ENCODE measurements around the gene EMC7. TPM values are rescaled to one million over a fixed set of nuclear protein-coding genes. Genes with fewer than 3 reads are reported as not detected.

The EMC7 gene
- total RNA-seq, 1 experiment from 2014 or later: 79.6 TPM

DNA sequence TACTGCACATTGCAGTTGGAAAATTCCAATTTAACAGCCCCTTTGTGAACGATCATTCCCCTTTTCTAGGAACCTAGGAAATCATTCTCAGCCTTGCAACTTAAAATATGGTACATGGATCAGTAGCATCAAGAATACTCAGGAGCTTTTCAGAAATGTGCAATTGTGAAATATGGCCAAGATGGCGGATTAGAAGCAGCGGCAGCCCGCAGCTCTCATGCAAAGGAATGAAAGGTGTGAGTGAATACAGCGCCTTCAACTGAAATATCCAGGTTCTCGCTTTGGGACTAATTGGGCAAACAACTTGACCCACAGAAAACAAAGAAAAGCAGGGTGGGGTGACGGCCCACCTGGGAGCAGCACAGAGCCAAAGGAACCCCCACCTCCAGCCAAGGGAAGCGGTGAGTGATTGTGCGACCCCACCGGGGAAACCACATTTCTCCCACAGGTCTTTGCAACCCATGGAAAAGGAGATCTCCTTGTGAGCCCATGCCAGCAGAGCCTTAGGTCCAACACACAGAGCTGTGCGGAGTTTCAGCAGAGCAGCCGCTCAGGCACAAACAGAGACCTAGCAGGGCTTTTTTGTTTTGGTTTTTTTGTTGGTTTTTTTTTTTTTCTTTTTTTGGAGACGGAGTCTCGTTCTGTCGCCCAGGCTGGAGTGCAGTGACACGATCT lies 55.1 kb downstream of the EMC7 start:
- ChIA-PET POLR2A (no interaction called here), CTCF (no interaction called here)
- H3K4me1 ChIP-seq (ENCODE audit: control insufficient read depth, insufficient read depth, low read length): no peaks in the 10 kb centered on the region
- no TSS peak for BruUV-seq (replicated peaks)
- no peak overlapping the region for H3K4me3 ChIP-seq (ENCODE audit: low read depth in 2 of 2, low read length in 2 of 2)
- no peaks in the 10 kb centered on the region for H3K36me3 ChIP-seq (ENCODE audit: control insufficient read depth, insufficient read depth, low read length)
- TF ChIP-seq POLR2AphosphoS5 (IDR thresholded peaks at IDR 0.05; ENCODE audit: low read depth, low read length) (no peak), SIN3A (IDR thresholded peaks at IDR 0.05; ENCODE audit: borderline replicate concordance, insufficient read depth, low read depth, low read length) (no peak), TCF7L2 (IDR thresholded peaks at IDR 0.05; ENCODE audit: low read depth, low read length) (no peak)
- TF ChIP-seq, protein P1, sequence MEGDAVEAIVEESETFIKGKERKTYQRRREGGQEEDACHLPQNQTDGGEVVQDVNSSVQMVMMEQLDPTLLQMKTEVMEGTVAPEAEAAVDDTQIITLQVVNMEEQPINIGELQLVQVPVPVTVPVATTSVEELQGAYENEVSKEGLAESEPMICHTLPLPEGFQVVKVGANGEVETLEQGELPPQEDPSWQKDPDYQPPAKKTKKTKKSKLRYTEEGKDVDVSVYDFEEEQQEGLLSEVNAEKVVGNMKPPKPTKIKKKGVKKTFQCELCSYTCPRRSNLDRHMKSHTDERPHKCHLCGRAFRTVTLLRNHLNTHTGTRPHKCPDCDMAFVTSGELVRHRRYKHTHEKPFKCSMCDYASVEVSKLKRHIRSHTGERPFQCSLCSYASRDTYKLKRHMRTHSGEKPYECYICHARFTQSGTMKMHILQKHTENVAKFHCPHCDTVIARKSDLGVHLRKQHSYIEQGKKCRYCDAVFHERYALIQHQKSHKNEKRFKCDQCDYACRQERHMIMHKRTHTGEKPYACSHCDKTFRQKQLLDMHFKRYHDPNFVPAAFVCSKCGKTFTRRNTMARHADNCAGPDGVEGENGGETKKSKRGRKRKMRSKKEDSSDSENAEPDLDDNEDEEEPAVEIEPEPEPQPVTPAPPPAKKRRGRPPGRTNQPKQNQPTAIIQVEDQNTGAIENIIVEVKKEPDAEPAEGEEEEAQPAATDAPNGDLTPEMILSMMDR (IDR thresholded peaks at IDR 0.05): no peak
- TF ChIP-seq, protein P2, sequence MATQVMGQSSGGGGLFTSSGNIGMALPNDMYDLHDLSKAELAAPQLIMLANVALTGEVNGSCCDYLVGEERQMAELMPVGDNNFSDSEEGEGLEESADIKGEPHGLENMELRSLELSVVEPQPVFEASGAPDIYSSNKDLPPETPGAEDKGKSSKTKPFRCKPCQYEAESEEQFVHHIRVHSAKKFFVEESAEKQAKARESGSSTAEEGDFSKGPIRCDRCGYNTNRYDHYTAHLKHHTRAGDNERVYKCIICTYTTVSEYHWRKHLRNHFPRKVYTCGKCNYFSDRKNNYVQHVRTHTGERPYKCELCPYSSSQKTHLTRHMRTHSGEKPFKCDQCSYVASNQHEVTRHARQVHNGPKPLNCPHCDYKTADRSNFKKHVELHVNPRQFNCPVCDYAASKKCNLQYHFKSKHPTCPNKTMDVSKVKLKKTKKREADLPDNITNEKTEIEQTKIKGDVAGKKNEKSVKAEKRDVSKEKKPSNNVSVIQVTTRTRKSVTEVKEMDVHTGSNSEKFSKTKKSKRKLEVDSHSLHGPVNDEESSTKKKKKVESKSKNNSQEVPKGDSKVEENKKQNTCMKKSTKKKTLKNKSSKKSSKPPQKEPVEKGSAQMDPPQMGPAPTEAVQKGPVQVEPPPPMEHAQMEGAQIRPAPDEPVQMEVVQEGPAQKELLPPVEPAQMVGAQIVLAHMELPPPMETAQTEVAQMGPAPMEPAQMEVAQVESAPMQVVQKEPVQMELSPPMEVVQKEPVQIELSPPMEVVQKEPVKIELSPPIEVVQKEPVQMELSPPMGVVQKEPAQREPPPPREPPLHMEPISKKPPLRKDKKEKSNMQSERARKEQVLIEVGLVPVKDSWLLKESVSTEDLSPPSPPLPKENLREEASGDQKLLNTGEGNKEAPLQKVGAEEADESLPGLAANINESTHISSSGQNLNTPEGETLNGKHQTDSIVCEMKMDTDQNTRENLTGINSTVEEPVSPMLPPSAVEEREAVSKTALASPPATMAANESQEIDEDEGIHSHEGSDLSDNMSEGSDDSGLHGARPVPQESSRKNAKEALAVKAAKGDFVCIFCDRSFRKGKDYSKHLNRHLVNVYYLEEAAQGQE (IDR thresholded peaks at IDR 0.05; ENCODE audit: insufficient read depth in 1 of 2, low read depth in 2 of 2, low read length in 1 of 2): no peak
- H3K27ac ChIP-seq (ENCODE audit: low read length): no peak overlapping the region
- intact Hi-C loops (cut with micrococcal nuclease; ENCODE audit: unreplicated experiment): no loop called here
- ATAC-seq: no peak
- no peaks in the 10 kb centered on the region for H3K27me3 ChIP-seq (ENCODE audit: control insufficient read depth, insufficient read depth, low read length)
- H3K9me3 ChIP-seq (ENCODE audit: control insufficient read depth, insufficient read depth, low read depth, low read length): no peaks in the 10 kb centered on the region
- in situ Hi-C loops (cut with HindIII; ENCODE audit: low pct_unique_long_range_greater_than_20kb, low sequenced_read_pairs): no loop called here
- no peak for DNase-seq (ENCODE audit: low read depth, low spot score)

DNA sequence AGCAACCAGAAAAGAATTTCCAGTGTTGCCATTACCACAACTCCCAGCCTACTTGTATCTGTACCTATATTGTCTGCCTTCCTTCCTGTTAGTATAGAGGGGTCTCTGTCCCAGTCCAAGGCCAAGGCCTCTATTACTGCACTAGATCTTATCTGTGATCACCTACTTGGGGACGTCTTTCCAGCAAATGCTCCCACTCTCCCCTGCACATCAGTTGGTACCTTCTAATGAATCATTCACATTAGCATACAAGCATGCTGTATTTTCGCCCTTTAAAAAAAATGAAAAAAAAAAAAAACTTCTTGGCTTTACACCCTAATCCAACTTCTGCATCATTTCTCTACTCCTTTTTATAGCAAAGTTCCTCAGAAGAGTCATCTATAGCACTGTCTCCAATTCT lies 57.8 kb downstream of the EMC7 start:
- no peak for DNase-seq (ENCODE audit: low read depth, low spot score)
- ChIA-PET POLR2A (no interaction called here), CTCF (no interaction called here)
- Histone ChIP-seq H3K4me1 (ENCODE audit: control insufficient read depth, insufficient read depth, low read length) (0 out of 2 replicates have a peak, but pooled peaks cover 3% of the 10 kb centered on the region), H3K27ac (ENCODE audit: low read length) (no peak overlapping the region), H3K36me3 (ENCODE audit: control insufficient read depth, insufficient read depth, low read length) (no peaks in the 10 kb centered on the region), H3K9me3 (ENCODE audit: control insufficient read depth, insufficient read depth, low read depth, low read length) (no peaks in the 10 kb centered on the region), H3K27me3 (ENCODE audit: control insufficient read depth, insufficient read depth, low read length) (no peaks in the 10 kb centered on the region), H3K4me3 (ENCODE audit: low read depth in 2 of 2, low read length in 2 of 2) (no peak overlapping the region)
- TF ChIP-seq, protein P2 (IDR thresholded peaks at IDR 0.05; ENCODE audit: insufficient read depth in 1 of 2, low read depth in 2 of 2, low read length in 1 of 2): no peak
- intact Hi-C loops (cut with micrococcal nuclease; ENCODE audit: unreplicated experiment): no loop called here
- BruUV-seq (replicated peaks): no TSS peak
- no peak for ATAC-seq
- in situ Hi-C loops (cut with HindIII; ENCODE audit: low pct_unique_long_range_greater_than_20kb, low sequenced_read_pairs): no loop called here
